Fibroblast of skin of back (primary cell): Measurements from ENCODE around the gene ATP8B2.
"Not testable (repeated sequence)": the region's sequence is repeated elsewhere in the genome, so short reads cannot be mapped to it uniquely, and the experiment has no call there.

ENCODE experiments used
- DNase-seq: peaks from one replicate; pipeline ENCODE4 v3.0.0-alpha.2; 2013

Gene ATP8B2

GRCh38 chr1:154346276-154346917 lies 21.1 kb downstream of the ATP8B2 start:
- DNase-seq = no peak

GRCh38 chr1:154347961-154348360 lies 22.6 kb downstream of the ATP8B2 start:
- no peak for DNase-seq

- no peak for DNase-seq
Observed at GRCh38 chr1:154348429-154349076, 23.2 kb downstream of the ATP8B2 start.

GRCh38 chr1:154349121-154349520 lies 23.8 kb downstream of the ATP8B2 start:
- no peak for DNase-seq

- DNase-seq = no peak
Observed at GRCh38 chr1:154350383-154350782, 25.1 kb downstream of the ATP8B2 start.

GRCh38 chr1:154351363-154352068 lies 26.2 kb downstream of the ATP8B2 start:
- DNase-seq = no peak

- no peak for DNase-seq
Observed at GRCh38 chr1:154352245-154352580, 26.9 kb downstream of the ATP8B2 start.

GRCh38 chr1:154352581-154353459 lies 27.5 kb downstream of the ATP8B2 start:
- peak; percentile 55 for DNase-seq

GRCh38 chr1:154353460-154353904 lies 28.2 kb downstream of the ATP8B2 start:
- DNase-seq = peak; percentile 48

GRCh38 chr1:154353966-154354365 lies 28.6 kb downstream of the ATP8B2 start:
- no peak for DNase-seq

- DNase-seq = no peak
Observed at GRCh38 chr1:154358519-154358918, 33.2 kb downstream of the ATP8B2 start.

GRCh38 chr1:154360288-154360687 lies 35.0 kb downstream of the ATP8B2 start:
- DNase-seq = no peak

GRCh38 chr1:154360881-154361280 lies 35.6 kb downstream of the ATP8B2 start:
- not testable (repeated sequence) for DNase-seq

- no peak for DNase-seq
Observed at GRCh38 chr1:154361357-154361756, 36.0 kb downstream of the ATP8B2 start.

- no peak for DNase-seq
Observed at GRCh38 chr1:154371436-154371835, 46.1 kb downstream of the ATP8B2 start.

- DNase-seq = not testable (repeated sequence)
Observed at GRCh38 chr1:154373777-154374357, 48.5 kb downstream of the ATP8B2 start.

GRCh38 chr1:154379301-154379700 lies 54.0 kb downstream of the ATP8B2 start:
- no peak for DNase-seq

GRCh38 chr1:154384650-154385489 lies 59.5 kb downstream of the ATP8B2 start:
- no peak for DNase-seq

GRCh38 chr1:154386643-154387352 lies 61.5 kb downstream of the ATP8B2 start:
- no peak for DNase-seq

GRCh38 chr1:154391086-154391770 lies 65.9 kb downstream of the ATP8B2 start:
- no peak for DNase-seq
